Upper lobe of left lung (tissue), 6 donors: Measurements from ENCODE around the gene HTR6. TPM values are rescaled to one million over a fixed set of nuclear protein-coding genes. Genes with fewer than 3 reads are reported as not detected.

ENCODE experiments used
- ATAC-seq, 2 donors: fragments of 200-7000 bp; cut with Tn5 transposase; one replicate each; pipeline ENCODE4 v1.9.1; 2022; ENCODE audit warnings: mild to moderate bottlenecking in 2 of 2, moderate library complexity in 2 of 2; ENCODE audit not compliant: low FRiP score in 2 of 2
- DNase-seq, 2 donors: peaks; one replicate each; pipeline ENCODE4 v3.0.0-alpha.2; 2019 to 2020
- H3K27ac ChIP-seq, 4 donors: fragments of 200-600 bp; sonication (generic); one replicate each; pipeline ENCODE4 v1.5.1; 2016 to 2019
- H3K27me3 ChIP-seq, 4 donors: fragments of 200-600 bp; sonication (generic); one replicate each; pipeline ENCODE4 v1.5.1; 2017 to 2019
- H3K36me3 ChIP-seq, 4 donors: fragments of 200-600 bp; sonication (generic); one replicate each; pipeline ENCODE4 v1.5.1; 2016 to 2019
- H3K4me1 ChIP-seq, 4 donors: fragments of 200-600 bp; sonication (generic); one replicate each; pipeline ENCODE4 v1.5.1; 2018 to 2019
- H3K4me3 ChIP-seq, 4 donors: fragments of 200-600 bp; sonication (generic); one replicate each; pipeline ENCODE4 v1.5.1; 2017 to 2019; ENCODE audit warnings: mild to moderate bottlenecking in 2 of 4, moderate library complexity in 1 of 4
- H3K9me3 ChIP-seq, 4 donors: fragments of 200-600 bp; sonication (generic); one replicate each; pipeline ENCODE4 v1.5.1; 2018 to 2019
- EP300 ChIP-seq, 4 donors: sonication (generic); formaldehyde crosslinking; IDR thresholded peaks; one replicate each; pipeline ENCODE4 v1.5.1; 2017; ENCODE audit warnings: antibody characterized with exemption in 4 of 4, control low read depth in 2 of 4
- POLR2A ChIP-seq, 4 donors: fragments of 450-650 bp; IDR thresholded peaks; one replicate each; pipeline ENCODE4 v1.5.1; 2016 to 2017; ENCODE audit warnings: antibody characterized with exemption in 4 of 4, mild to moderate bottlenecking in 2 of 4
- POLR2AphosphoS5 ChIP-seq, 2 donors: sonication (generic); formaldehyde crosslinking; IDR thresholded peaks; one replicate each; pipeline ENCODE4 v1.5.1; 2017; ENCODE audit warnings: antibody characterized with exemption in 2 of 2
- WGBS, 2 donors: methylation state at CpG; one replicate each; pipeline ENCODE4 v1.1.5; 2017 to 2018; 5-methylcytosine and 5-hydroxymethylcytosine counted together
- total RNA-seq, 6 donors: library from RNA; depleted of rRNA in 4 of 6; stranded (reverse); fragments of >200 nt in 4 of 6; gene quantifications; one replicate each; pipeline versions ENCODE4 v1.1.0 to v1.2.1, GENCODE V29; 2016 to 2021
- TF ChIP-seq, protein P1 (sequence below), 6 experiments: fragments of 450-650 bp in 4 of 6; fragments of 200-600 bp in 2 of 6; sonication (generic) in 2 of 6; IDR thresholded peaks; one replicate each; pipeline ENCODE4 v1.5.1; 2016 to 2019; ENCODE audit warnings: antibody characterized with exemption in 6 of 6
- donor health status: DM: no; HTN: no; CAD: no; lungs with moderate emphysema.
- donor health status: DM: no; HTN: yes; CAD: no; lungs with severe emphysema.

HTR6 gene
- total RNA-seq, 6 donors from 2014 or later = not detected

DNA sequence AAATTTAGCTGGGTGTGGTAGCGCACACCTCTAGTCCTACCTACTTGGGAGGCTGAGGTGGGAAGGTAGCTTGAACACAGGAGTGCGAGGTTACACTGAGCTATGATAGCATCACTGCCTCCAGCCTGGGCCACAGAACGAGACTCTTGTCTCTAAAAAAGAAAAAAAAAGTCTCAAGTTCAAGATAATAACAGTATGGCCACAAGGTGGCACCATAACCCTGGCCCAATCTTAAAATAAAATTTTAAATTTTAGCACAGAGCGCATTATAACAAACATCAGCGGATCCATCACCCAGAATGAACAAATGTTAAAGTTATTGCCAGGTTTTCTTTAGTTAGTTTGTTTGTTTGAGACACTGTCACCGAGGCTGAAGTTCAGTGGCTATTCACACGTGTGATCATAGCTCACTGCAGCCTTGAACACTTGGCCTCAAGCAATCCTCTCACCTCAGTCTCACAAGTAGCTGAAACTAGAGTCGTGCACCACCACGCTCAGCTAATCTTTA lies 2.9 kb upstream of the HTR6 start:
- Histone ChIP-seq H3K27ac (no peak overlapping the region), H3K4me3 (no peak overlapping the region), H3K9me3 (no peaks in the 10 kb centered on the region), H3K36me3 (no peaks in the 10 kb centered on the region), H3K4me1 (peaks cover 7 to 25% (median 12%) of the 10 kb centered on the region in 4 donors), H3K27me3 (peaks cover 0 to 25% (median 16%) of the 10 kb centered on the region in 4 donors)
- TF ChIP-seq EP300 (IDR thresholded peaks at IDR 0.05) = no peak
- TF ChIP-seq POLR2A (IDR thresholded peaks at IDR 0.05) = no peak
- TF ChIP-seq, protein P1, sequence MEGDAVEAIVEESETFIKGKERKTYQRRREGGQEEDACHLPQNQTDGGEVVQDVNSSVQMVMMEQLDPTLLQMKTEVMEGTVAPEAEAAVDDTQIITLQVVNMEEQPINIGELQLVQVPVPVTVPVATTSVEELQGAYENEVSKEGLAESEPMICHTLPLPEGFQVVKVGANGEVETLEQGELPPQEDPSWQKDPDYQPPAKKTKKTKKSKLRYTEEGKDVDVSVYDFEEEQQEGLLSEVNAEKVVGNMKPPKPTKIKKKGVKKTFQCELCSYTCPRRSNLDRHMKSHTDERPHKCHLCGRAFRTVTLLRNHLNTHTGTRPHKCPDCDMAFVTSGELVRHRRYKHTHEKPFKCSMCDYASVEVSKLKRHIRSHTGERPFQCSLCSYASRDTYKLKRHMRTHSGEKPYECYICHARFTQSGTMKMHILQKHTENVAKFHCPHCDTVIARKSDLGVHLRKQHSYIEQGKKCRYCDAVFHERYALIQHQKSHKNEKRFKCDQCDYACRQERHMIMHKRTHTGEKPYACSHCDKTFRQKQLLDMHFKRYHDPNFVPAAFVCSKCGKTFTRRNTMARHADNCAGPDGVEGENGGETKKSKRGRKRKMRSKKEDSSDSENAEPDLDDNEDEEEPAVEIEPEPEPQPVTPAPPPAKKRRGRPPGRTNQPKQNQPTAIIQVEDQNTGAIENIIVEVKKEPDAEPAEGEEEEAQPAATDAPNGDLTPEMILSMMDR (IDR thresholded peaks at IDR 0.05) = peak in 5 of 6 experiments; percentile 42 to 63 (median 48)
- no peak for DNase-seq
- WGBS, 2 donors = 14 to 16% methylated on average over 9 of the region's 9 CpGs
- peak in 1 of 2 donors; percentile 49 for ATAC-seq

DNA sequence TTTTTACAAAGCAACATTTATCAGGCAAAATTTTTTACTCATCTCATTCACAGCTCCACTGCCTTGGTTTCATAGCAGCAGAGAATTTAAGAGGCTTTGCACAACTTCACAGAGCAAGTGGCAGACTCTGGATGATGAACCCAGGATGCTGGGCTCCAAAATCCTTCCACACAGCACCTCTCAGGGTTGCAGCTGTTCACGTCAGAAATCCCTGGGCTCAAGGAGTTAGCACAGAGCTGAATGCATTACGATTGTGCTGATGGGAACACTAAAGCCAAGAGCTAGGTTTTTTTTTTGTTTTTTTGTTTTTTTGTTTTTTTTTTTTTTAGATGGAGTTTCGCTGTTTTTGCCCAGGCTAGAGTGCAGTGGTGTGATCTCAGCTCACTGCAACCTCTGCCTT lies 2.4 kb upstream of the HTR6 start:
- Histone ChIP-seq H3K4me3 (no peak overlapping the region), H3K9me3 (no peaks in the 10 kb centered on the region), H3K36me3 (no peaks in the 10 kb centered on the region), H3K27me3 (peaks cover 0 to 25% (median 16%) of the 10 kb centered on the region in 4 donors), H3K4me1 (peaks cover 7 to 25% (median 12%) of the 10 kb centered on the region in 4 donors), H3K27ac (no peak overlapping the region)
- ATAC-seq (no peak), DNase-seq (no peak)
- 54 to 66% methylated on average over 3 of the region's 3 CpGs for WGBS, 2 donors
- TF ChIP-seq EP300 (IDR thresholded peaks at IDR 0.05) (no peak), POLR2AphosphoS5 (IDR thresholded peaks at IDR 0.05) (no peak), POLR2A (IDR thresholded peaks at IDR 0.05) (no peak)
- TF ChIP-seq, protein P1 (IDR thresholded peaks at IDR 0.05) = no peak

DNA sequence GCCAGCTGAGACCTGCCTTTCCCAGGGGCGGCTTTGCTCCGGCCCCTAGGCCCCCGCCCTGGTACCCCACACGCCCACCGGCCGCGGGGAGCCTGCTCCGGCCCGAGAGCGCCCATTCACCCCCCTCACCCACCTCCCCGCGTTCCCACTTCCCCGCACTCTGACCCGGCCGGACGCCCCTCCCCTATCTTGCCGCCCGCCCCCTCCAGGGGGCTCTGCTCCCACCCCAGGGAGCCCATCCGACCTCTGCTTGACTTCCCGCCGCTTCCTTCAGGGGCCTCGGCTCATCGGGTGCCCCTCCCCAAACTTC lies 466 bp downstream of the HTR6 start:
- no peaks in the 10 kb centered on the region for H3K9me3 ChIP-seq
- TF ChIP-seq POLR2A (IDR thresholded peaks at IDR 0.05) (no peak), POLR2AphosphoS5 (IDR thresholded peaks at IDR 0.05) (no peak), EP300 (IDR thresholded peaks at IDR 0.05) (no peak)
- TF ChIP-seq, protein P1 (IDR thresholded peaks at IDR 0.05) = no peak
- DNase-seq (no peak), ATAC-seq (no peak)
- H3K4me1 ChIP-seq = peaks cover 7 to 18% (median 12%) of the 10 kb centered on the region in 4 donors
- H3K27ac ChIP-seq = no peak overlapping the region
- peaks cover 0 to 25% (median 16%) of the 10 kb centered on the region in 4 donors for H3K27me3 ChIP-seq
- H3K36me3 ChIP-seq = no peaks in the 10 kb centered on the region
- whole genome bisulfite sequencing, 2 donors = 5% methylated on average over 4 of the region's 23 CpGs; no CpG with 5 or more reads in 1 of the 2 donors
- H3K4me3 ChIP-seq = peak overlapping the region in 3 of 4 donors; percentile 25 to 31 (median 27)

DNA sequence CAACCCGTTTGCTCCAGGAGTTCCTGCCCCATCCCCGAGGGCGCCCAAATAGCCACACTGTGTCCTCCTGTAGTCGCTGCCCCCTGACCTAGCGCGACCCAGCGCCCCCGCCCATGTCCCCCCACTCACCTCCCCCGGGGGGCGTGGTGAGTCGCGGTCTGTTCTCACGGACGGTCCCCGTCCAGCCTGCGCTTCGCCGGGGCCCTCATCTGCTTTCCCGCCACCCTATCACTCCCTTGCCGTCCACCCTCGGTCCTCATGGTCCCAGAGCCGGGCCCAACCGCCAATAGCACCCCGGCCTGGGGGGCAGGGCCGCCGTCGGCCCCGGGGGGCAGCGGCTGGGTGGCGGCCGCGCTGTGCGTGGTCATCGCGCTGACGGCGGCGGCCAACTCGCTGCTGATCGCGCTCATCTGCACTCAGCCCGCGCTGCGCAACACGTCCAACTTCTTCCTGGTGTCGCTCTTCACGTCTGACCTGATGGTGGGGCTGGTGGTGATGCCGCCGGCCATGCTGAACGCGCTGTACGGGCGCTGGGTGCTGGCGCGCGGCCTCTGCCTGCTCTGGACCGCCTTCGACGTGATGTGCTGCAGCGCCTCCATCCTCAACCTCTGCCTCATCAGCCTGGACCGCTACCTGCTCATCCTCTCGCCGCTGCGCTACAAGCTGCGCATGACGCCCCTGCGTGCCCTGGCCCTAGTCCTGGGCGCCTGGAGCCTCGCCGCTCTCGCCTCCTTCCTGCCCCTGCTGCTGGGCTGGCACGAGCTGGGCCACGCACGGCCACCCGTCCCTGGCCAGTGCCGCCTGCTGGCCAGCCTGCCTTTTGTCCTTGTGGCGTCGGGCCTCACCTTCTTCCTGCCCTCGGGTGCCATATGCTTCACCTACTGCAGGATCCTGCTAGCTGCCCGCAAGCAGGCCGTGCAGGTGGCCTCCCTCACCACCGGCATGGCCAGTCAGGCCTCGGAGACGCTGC lies 1.1 kb downstream of the HTR6 start:
- H3K4me1 ChIP-seq = peaks cover 7 to 17% (median 12%) of the 10 kb centered on the region in 4 donors
- no peak for ATAC-seq
- peaks cover 0 to 25% (median 16%) of the 10 kb centered on the region in 4 donors for H3K27me3 ChIP-seq
- H3K27ac ChIP-seq = no peak overlapping the region
- TF ChIP-seq, protein P1 (IDR thresholded peaks at IDR 0.05) = no peak
- no peak for TF ChIP-seq EP300 (IDR thresholded peaks at IDR 0.05)
- no peak for TF ChIP-seq POLR2AphosphoS5 (IDR thresholded peaks at IDR 0.05)
- TF ChIP-seq POLR2A (IDR thresholded peaks at IDR 0.05) = no peak
- 0 to 17% methylated on average over 1 to 68 of the region's 84 CpGs for WGBS, 2 donors
- DNase-seq = peak in 1 of 2 donors; percentile 78
- no peaks in the 10 kb centered on the region for H3K36me3 ChIP-seq
- peak overlapping the region in 1 of 4 donors; percentile 27 for H3K4me3 ChIP-seq
- H3K9me3 ChIP-seq = no peaks in the 10 kb centered on the region
